Adrenal gland (tissue), 5 donors: ENCODE results near the gene SEC16A.

ENCODE experiments used
- CTCF ChIP-seq, 6 experiments: fragments of 450-650 bp in 4 of 6; fragments of 200-600 bp in 2 of 6; sonication (generic) in 1 of 6; IDR thresholded peaks; 1 replicate in 5 of 6; 2 replicates in 1 of 6; pipeline versions ENCODE4 v1.5.1 to v1.8.0; 2016 to 2021; ENCODE audit warnings: antibody characterized with exemption in 6 of 6, mild to moderate bottlenecking in 2 of 6, moderate library complexity in 1 of 6
- POLR2A ChIP-seq, 2 donors: fragments of 450-650 bp; IDR thresholded peaks; one replicate each; pipeline ENCODE4 v1.6.1; 2017; ENCODE audit warnings: antibody characterized with exemption in 2 of 2, mild to moderate bottlenecking in 2 of 2, moderate library complexity in 1 of 2
- donor health status: DM: no; HTN: no; CAD: no.

- no peak for TF ChIP-seq CTCF (IDR thresholded peaks at IDR 0.05)
- TF ChIP-seq POLR2A (IDR thresholded peaks at IDR 0.05): no peak
Observed at GRCh38 chr9:136474974-136475865, 7.6 kb downstream of the SEC16A start.
